Stimulated activated naive CD8-positive, alpha-beta T cell treated with anti-CD3 and anti-CD28 coated beads, Interleukin-15, Interleukin-2, amounts not matched to agents 100 U/mL and 50 U/mL, for 24 hours (primary cell): ENCODE measurements around the gene SDC3.
"Not testable (repeated sequence)": the region's sequence is repeated elsewhere in the genome, so short reads cannot be mapped to it uniquely, and the experiment has no call there.

ENCODE experiments used
- ATAC-seq: fragments of 150-1000 bp; cut with Tn5 transposase; one replicate; pipeline ENCODE4 v1.10.0; 2021
- DNase-seq: peaks from one replicate; pipeline ENCODE4 v3.0.0; 2021

SDC3 gene

GRCh38 chr1:30908696-30909364, at the start of gene SDC3:
Gene SDC3 (minus strand): TSS chr1:30908758. CDS start chr1:30908586, 172 bp downstream.
- DNase-seq (no peak), ATAC-seq (no peak)

GRCh38 chr1:30957560-30958222, 49.1 kb upstream of the SDC3 start:
- DNase-seq, result no peak
- ATAC-seq, result no peak

GRCh38 chr1:30955448-30956015, 47.0 kb upstream of the SDC3 start:
- DNase-seq, result no peak
- ATAC-seq, result no peak

- ATAC-seq (no peak), DNase-seq (no peak)
These were observed 45.1 kb upstream of the SDC3 start for GRCh38 chr1:30953685-30954084.

GRCh38 chr1:30952098-30952497, 43.5 kb upstream of the SDC3 start:
- DNase-seq (no peak), ATAC-seq (no peak)

- no peak for ATAC-seq
- DNase-seq, result no peak
These were observed 42.1 kb upstream of the SDC3 start for GRCh38 chr1:30950700-30951099.

GRCh38 chr1:30950053-30950452, 41.5 kb upstream of the SDC3 start:
- DNase-seq (no peak), ATAC-seq (no peak)

- ATAC-seq, DNase-seq: not testable (repeated sequence)
These were observed 40.9 kb upstream of the SDC3 start for GRCh38 chr1:30949487-30949838.

- ATAC-seq, DNase-seq: not testable (repeated sequence)
These were observed 40.4 kb upstream of the SDC3 start for GRCh38 chr1:30948813-30949486.

GRCh38 chr1:30948278-30948677, 39.7 kb upstream of the SDC3 start:
- DNase-seq (no peak), ATAC-seq (no peak)

- ATAC-seq, result no peak
- no peak for DNase-seq
These were observed 38.7 kb upstream of the SDC3 start for GRCh38 chr1:30947212-30947611.

GRCh38 chr1:30942326-30942963, 33.9 kb upstream of the SDC3 start:
- DNase-seq, result no peak
- ATAC-seq, result no peak

- no peak for ATAC-seq
- DNase-seq, result no peak
These were observed 32.0 kb upstream of the SDC3 start for GRCh38 chr1:30940541-30940940.

GRCh38 chr1:30936541-30937171, 28.1 kb upstream of the SDC3 start:
- peak; percentile 37 for ATAC-seq
- DNase-seq, result no peak

GRCh38 chr1:30935758-30936157, 27.2 kb upstream of the SDC3 start:
- DNase-seq, ATAC-seq: not testable (repeated sequence)

- ATAC-seq, result no peak
- DNase-seq, result no peak
These were observed 26.1 kb upstream of the SDC3 start for GRCh38 chr1:30934613-30935012.

- ATAC-seq (no peak), DNase-seq (no peak)
These were observed 25.3 kb upstream of the SDC3 start for GRCh38 chr1:30933874-30934252.

- ATAC-seq (no peak), DNase-seq (no peak)
These were observed 22.1 kb upstream of the SDC3 start for GRCh38 chr1:30930631-30931173.

GRCh38 chr1:30929944-30930525, 21.5 kb upstream of the SDC3 start:
- DNase-seq, result no peak
- ATAC-seq, result no peak

GRCh38 chr1:30929135-30929889, 20.8 kb upstream of the SDC3 start:
- ATAC-seq (peak; percentile 55), DNase-seq (peak; percentile 69)

- no peak for DNase-seq
- ATAC-seq, result no peak
These were observed 20.2 kb upstream of the SDC3 start for GRCh38 chr1:30928789-30929134.
